Measurements from ENCODE around the gene SIGLEC9.

The SIGLEC9 gene

GRCh38 chr19:51122112-51122981 lies 2.4 kb upstream of the SIGLEC9 start:
- in situ Hi-C loops (cut with HindIII; ENCODE audit: low sequenced_read_pairs), result no loop called here

DNA sequence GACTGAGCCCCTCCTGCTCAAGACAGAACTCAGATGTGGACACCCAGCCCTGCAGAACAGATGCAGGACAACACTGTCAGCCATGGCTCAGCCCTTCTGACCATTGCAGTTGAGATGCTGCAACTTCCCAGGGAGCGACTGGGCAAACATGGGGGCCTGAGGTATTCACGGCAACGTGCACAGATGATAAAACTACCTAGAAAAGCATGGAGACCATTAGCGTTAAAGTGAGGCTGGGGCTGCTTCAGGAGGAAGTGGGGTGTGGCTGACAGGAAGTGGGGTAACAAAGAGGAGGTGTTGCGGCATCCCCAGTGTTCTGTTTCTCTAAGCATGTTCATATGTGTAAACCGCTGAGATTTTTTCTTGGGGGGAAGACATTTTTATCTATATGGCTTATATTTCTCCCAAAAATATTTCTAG lies 1.3 kb upstream of the SIGLEC9 start:
- in situ Hi-C loops (cut with HindIII; ENCODE audit: low sequenced_read_pairs), result no loop called here

GRCh38 chr19:51123802-51124201 lies 904 bp upstream of the SIGLEC9 start:
- in situ Hi-C loops (cut with HindIII; ENCODE audit: low sequenced_read_pairs), result no loop called here

DNA sequence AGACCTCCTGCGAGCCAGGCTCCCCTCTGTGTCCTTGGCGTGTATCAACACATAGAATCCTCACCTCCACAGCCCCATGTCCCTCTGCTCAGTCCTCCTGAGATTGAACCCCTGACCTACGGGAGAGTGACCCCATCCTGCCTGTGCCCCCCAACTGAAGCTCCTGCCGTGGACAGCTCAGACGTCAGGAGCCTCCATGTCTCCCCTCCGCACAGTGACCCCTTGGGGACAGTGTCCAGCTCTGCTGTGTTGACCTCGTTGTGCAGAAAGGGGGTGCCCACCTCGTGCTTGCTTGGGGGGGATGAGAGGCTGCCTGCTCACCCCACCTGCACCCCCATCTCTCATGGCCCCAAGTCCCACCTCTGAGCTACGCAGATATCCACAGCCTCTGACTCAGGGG lies 490 bp upstream of the SIGLEC9 start:
- in situ Hi-C loops (cut with HindIII; ENCODE audit: low sequenced_read_pairs), result no loop called here

DNA sequence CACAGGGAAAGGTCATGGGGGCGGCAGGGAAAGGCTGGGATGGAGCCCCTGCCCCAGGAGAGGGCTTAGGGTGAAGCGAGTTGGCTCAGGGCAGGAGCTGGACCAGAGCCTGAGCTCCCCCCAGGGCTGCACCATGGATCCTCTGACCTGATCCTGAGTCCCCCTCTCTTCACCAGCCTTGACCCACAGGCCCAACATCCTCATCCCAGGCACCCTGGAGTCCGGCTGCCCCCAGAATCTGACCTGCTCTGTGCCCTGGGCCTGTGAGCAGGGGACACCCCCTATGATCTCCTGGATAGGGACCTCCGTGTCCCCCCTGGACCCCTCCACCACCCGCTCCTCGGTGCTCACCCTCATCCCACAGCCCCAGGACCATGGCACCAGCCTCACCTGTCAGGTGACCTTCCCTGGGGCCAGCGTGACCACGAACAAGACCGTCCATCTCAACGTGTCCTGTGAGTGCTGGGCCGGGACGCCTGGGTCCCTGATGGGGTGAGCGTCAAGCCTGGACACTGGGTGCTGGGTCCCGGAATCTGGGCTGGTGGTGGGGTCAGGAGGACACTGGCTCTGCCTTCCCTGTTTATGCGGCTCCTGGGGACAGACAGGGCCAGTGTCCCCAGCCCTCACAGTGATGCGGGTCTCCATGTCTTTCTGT lies 842 bp downstream of the SIGLEC9 start:
- in situ Hi-C loops (cut with HindIII; ENCODE audit: low sequenced_read_pairs), result no loop called here

DNA sequence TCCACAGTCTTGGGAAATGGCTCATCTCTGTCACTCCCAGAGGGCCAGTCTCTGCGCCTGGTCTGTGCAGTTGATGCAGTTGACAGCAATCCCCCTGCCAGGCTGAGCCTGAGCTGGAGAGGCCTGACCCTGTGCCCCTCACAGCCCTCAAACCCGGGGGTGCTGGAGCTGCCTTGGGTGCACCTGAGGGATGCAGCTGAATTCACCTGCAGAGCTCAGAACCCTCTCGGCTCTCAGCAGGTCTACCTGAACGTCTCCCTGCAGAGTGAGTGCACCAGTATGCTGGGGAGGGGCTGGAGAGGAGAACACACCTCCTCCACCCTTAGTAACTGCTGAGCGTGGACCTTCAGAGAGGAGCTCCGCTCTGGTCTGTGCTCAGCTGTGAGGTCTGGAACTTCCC lies 2.3 kb downstream of the SIGLEC9 start:
- in situ Hi-C loops (cut with HindIII; ENCODE audit: low sequenced_read_pairs), result no loop called here

DNA sequence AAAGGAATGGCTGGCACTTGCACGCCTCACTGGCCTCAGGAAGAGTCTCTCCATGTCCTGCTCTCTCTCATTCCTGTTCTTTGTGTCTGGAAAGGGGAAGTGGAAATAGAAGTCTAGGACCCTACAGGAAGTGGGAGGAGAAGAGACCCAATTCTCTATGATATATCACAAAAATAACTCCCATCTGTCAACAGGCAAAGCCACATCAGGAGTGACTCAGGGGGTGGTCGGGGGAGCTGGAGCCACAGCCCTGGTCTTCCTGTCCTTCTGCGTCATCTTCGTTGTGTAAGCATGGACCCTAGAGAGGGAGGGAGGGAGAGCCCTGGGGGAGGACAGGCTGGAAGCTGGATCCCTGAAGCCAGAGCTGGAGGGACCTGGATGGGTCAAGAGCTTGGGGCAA lies 3.0 kb downstream of the SIGLEC9 start:
- in situ Hi-C loops (cut with HindIII; ENCODE audit: low sequenced_read_pairs), result no loop called here

GRCh38 chr19:51128227-51128626 lies 3.5 kb downstream of the SIGLEC9 start:
- in situ Hi-C loops (cut with HindIII; ENCODE audit: low sequenced_read_pairs), result no loop called here

GRCh38 chr19:51129716-51130115 lies 5.0 kb downstream of the SIGLEC9 start:
- in situ Hi-C loops (cut with HindIII; ENCODE audit: low sequenced_read_pairs), result no loop called here

DNA sequence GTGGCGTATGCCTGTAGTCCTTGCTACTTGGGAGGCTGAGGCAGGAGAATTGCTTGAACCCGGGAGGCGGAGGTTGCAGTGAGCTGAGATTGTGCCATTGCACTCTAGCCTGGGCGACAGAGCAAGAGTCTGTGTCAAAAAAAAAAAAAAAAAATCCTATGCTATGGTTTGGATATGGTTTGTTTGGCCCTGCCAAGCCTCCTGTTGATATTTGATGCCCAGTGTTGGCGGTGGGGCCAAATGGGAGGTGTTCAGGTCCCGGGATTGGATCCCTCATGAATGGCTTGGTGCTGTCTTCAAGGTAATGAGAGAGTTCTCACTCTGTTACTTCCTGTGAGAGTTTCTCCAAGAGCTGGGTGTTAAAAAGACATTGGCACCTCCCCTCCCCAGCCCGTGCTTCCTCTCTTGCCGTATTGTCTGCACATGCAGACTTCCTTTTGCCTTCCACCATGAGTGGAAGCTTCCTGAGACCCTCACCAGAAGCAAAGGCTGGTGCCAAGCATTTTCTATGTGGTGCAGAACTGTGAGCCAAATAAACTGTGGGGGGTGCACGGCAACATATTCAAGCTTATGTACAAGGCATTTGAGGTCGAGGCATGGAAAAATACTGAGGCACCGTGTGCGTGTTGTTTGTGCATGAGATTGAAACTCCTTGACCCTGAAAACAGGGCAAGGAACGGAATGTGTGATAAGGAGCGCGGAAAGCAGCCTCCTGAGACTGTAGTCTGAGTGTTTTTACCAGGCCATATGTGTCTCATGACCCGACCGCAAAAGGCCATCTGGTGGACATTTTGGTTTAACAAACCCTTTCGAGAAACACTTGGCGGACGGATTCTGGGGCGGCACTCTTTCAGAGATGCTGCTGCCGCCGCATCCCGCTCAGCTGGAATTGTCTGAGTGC lies 7.3 kb downstream of the SIGLEC9 start:
- in situ Hi-C loops (cut with HindIII; ENCODE audit: low sequenced_read_pairs), result no loop called here

GRCh38 chr19:51135004-51135403 lies 10.3 kb downstream of the SIGLEC9 start:
- in situ Hi-C loops (cut with HindIII; ENCODE audit: low sequenced_read_pairs), result no loop called here

- in situ Hi-C loops (cut with HindIII; ENCODE audit: low sequenced_read_pairs), result no loop called here
Measured at GRCh38 chr19:51135986-51136762, 11.5 kb downstream of the SIGLEC9 start.

GRCh38 chr19:51136851-51137551 lies 12.3 kb downstream of the SIGLEC9 start:
- in situ Hi-C loops (cut with HindIII; ENCODE audit: low sequenced_read_pairs), result no loop called here

DNA sequence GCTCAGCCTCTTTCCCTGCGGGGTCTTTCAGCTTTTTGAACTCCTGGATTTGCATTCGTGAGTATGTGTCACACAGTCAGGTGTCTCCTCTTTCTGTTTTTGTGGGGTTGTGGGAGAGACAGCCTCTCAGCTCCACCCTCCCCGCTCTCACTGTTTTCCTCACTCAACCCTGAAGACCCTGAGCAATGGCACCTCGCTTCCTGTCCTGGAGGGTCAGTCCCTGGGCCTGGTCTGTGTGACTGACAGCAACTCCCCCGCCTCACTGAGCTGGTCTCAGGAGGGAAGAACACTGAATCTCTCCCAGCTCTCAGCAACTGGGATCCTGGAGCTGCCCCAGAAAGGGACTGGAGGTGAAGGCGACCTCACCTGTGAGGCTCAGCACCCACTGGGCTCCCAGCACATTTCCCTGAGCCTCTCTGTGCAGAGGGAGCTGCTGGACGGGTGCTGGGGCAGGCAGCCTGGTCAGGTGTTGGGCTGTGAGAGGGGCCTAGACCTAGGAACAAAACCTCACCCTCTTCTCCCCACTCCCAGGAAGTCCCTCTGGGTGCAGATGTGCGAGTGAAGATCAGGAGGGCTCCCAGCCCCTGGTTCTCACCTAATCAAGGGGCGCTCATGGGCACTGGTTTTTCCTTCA lies 13.2 kb downstream of the SIGLEC9 start:
- in situ Hi-C loops (cut with HindIII; ENCODE audit: low sequenced_read_pairs), result no loop called here

- in situ Hi-C loops (cut with HindIII; ENCODE audit: low sequenced_read_pairs), result no loop called here
Measured at GRCh38 chr19:51138549-51138979, 13.9 kb downstream of the SIGLEC9 start.

- in situ Hi-C loops (cut with HindIII; ENCODE audit: low sequenced_read_pairs), result no loop called here
Measured at GRCh38 chr19:51139299-51140014, 14.8 kb downstream of the SIGLEC9 start.

DNA sequence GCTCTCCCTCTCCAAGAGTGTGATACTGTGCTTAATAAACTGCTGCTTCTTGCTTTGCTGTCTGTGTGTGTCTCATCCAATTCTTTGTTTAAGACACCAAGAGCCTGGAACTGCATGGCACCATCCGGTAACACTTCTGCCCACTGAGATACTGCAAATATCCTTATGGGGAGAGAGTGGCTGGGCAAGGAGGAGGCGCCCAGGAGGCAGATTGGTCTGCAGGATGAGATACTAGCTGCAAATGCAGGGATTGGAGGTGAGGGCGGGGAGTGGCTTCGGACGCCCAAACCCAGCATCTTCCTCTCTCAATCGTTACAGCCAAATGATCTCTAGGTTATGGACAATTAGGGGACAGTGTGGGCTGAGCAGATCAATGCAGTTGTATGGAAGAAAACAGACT lies 15.7 kb downstream of the SIGLEC9 start:
- in situ Hi-C loops (cut with HindIII; ENCODE audit: low sequenced_read_pairs), result no loop called here

- in situ Hi-C loops (cut with HindIII; ENCODE audit: low sequenced_read_pairs), result no loop called here
Measured at GRCh38 chr19:51141181-51141580, 16.5 kb downstream of the SIGLEC9 start.

- in situ Hi-C loops (cut with HindIII; ENCODE audit: low sequenced_read_pairs), result no loop called here
Measured at GRCh38 chr19:51142119-51142518, 17.4 kb downstream of the SIGLEC9 start, which contains the start of gene SIGLEC7. Gene SIGLEC7 (plus strand): TSS chr19:51142301. CDS start chr19:51142370, 69 bp downstream.

All from endothelial cell of hepatic sinusoid (primary cell).